ENCODE data around the gene CYP4F12.
A peak's percentile ranks its signal among the peaks of the same experiment; 100 is the strongest.

CYP4F12 gene

DNA sequence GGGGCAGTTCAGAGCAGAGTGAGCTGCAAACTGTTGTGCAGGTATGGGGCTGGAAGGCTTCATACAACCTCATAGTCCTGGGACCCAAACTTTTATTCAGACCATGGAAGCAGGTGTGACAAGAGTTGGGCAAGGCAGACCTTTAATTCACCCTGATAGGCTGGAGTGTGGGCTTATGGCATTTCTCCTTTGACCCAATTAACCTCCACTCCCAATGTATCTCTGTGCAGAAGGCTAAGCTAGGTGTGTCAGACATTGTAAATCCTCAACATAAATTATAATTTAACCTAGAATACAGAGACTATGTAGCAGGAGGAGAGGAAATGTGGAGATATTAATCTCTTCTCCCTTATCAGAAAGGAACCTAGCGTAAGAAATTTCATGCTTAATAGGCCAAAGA lies 42.8 kb downstream of the CYP4F12 start:
- no peaks in the 10 kb centered on the region for H3K36me3 ChIP-seq (ENCODE audit: insufficient read depth, insufficient read length, low read length)
- no peaks in the 10 kb centered on the region for H3K9me3 ChIP-seq (ENCODE audit: insufficient read depth, low read length)
- no peaks in the 10 kb centered on the region for H3K4me1 ChIP-seq (ENCODE audit: insufficient read depth, insufficient read length)
- H3K27me3 ChIP-seq (ENCODE audit: insufficient read depth, insufficient read length), result peaks cover 33% of the 10 kb centered on the region
- H3K9ac ChIP-seq (ENCODE audit: insufficient read length, low read depth), result no peak overlapping the region
- TF ChIP-seq SUZ12 (IDR thresholded peaks at IDR 0.05; ENCODE audit: extremely low read depth, insufficient read depth, insufficient read length) (no peak), YY1 (IDR thresholded peaks at IDR 0.05; ENCODE audit: insufficient read depth, insufficient read length) (no peak), ZNF274 (IDR thresholded peaks at IDR 0.05; ENCODE audit: low read depth, low read length) (no peak)
- H3K4me3 ChIP-seq (ENCODE audit: insufficient read length, low read depth), result no peak overlapping the region
- DNase-seq (ENCODE audit: low read depth, low spot score), result no peak

DNA sequence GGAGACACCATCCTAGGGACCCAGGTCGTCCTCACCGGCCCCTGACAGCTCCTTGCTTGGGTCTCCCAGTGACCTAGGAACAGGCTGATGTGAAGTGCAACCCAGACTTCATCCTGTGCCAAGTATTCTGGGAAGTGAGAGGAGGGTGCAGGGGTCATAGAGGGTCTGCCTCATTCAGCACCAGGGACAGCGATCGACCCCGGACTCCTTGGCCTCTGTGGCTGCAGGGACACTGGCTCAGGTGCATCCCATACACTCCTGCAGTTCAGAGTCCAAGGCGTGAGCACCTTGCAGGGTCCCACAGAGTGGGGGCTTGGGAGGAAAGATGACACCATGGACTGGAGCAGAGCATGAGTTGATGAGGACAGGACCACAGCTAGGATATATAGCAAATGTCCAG lies 44.9 kb downstream of the CYP4F12 start:
- H3K9ac ChIP-seq (ENCODE audit: insufficient read length, low read depth), result no peak overlapping the region
- H3K4me1 ChIP-seq (ENCODE audit: insufficient read depth, insufficient read length), result no peaks in the 10 kb centered on the region
- H3K36me3 ChIP-seq (ENCODE audit: insufficient read depth, insufficient read length, low read length), result no peaks in the 10 kb centered on the region
- no peaks in the 10 kb centered on the region for H3K9me3 ChIP-seq (ENCODE audit: insufficient read depth, low read length)
- peaks cover 40% of the 10 kb centered on the region for H3K27me3 ChIP-seq (ENCODE audit: insufficient read depth, insufficient read length)
- no peak for DNase-seq (ENCODE audit: low read depth, low spot score)
- H3K4me3 ChIP-seq (ENCODE audit: insufficient read length, low read depth), result no peak overlapping the region
- TF ChIP-seq YY1 (IDR thresholded peaks at IDR 0.05; ENCODE audit: insufficient read depth, insufficient read length) (no peak), ZNF274 (IDR thresholded peaks at IDR 0.05; ENCODE audit: low read depth, low read length) (no peak), SUZ12 (IDR thresholded peaks at IDR 0.05; ENCODE audit: extremely low read depth, insufficient read depth, insufficient read length) (no peak)

DNA sequence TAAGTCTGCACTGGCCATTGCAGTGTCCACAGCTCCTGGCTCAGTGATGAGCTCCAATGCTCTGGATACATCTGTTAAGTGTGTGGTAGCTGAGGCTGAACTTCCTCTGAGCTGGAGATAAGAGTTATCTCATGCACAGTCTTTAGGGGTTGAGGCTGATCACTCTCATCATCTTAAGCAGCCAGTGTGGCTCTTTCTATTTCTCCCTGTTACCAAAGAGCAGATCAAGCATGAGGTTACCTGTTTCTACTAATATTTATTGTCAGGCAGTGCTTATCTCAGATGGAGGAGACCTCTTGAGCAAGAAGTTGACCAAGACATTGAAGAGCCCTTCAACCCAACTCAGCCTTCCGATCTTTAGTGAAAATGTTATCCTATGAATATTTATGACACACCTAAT lies 48.4 kb downstream of the CYP4F12 start:
- H3K36me3 ChIP-seq (ENCODE audit: insufficient read depth, insufficient read length, low read length), result no peaks in the 10 kb centered on the region
- no peak overlapping the region for H3K4me3 ChIP-seq (ENCODE audit: insufficient read length, low read depth)
- H3K9ac ChIP-seq (ENCODE audit: insufficient read length, low read depth), result no peak overlapping the region
- TF ChIP-seq SUZ12 (IDR thresholded peaks at IDR 0.05; ENCODE audit: extremely low read depth, insufficient read depth, insufficient read length), result no peak
- TF ChIP-seq ZNF274 (IDR thresholded peaks at IDR 0.05; ENCODE audit: low read depth, low read length), result no peak
- TF ChIP-seq YY1 (IDR thresholded peaks at IDR 0.05; ENCODE audit: insufficient read depth, insufficient read length), result no peak
- DNase-seq (ENCODE audit: low read depth, low spot score), result no peak
- H3K27me3 ChIP-seq (ENCODE audit: insufficient read depth, insufficient read length), result peaks cover 26% of the 10 kb centered on the region
- H3K4me1 ChIP-seq (ENCODE audit: insufficient read depth, insufficient read length), result no peaks in the 10 kb centered on the region
- no peaks in the 10 kb centered on the region for H3K9me3 ChIP-seq (ENCODE audit: insufficient read depth, low read length)

DNA sequence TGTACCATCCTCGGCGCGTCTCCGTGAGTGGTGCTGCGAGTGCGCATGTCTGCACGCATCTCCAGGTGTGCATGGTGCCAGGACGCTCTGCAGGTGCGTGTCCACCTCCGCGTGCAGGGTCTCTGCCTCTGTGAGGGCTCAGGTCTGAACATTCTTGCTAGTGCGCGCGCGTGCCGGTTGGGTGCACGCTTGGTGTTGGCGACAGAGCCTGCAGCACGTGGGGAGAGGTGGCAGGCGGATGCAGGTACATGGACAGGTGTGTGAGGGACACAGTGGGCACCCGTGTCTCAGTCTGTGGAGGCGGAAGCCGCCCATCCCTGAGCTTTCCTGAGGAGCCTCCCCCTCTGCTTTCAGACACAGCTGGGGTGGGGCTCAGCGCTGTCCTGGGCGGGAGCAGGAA lies 50.1 kb downstream of the CYP4F12 start:
- DNase-seq (ENCODE audit: low read depth, low spot score), result no peak
- TF ChIP-seq YY1 (IDR thresholded peaks at IDR 0.05; ENCODE audit: insufficient read depth, insufficient read length) (no peak), SUZ12 (IDR thresholded peaks at IDR 0.05; ENCODE audit: extremely low read depth, insufficient read depth, insufficient read length) (no peak), ZNF274 (IDR thresholded peaks at IDR 0.05; ENCODE audit: low read depth, low read length) (no peak)
- no peak overlapping the region for H3K4me3 ChIP-seq (ENCODE audit: insufficient read length, low read depth)
- H3K36me3 ChIP-seq (ENCODE audit: insufficient read depth, insufficient read length, low read length), result no peaks in the 10 kb centered on the region
- peaks cover 17% of the 10 kb centered on the region for H3K27me3 ChIP-seq (ENCODE audit: insufficient read depth, insufficient read length)
- no peaks in the 10 kb centered on the region for H3K9me3 ChIP-seq (ENCODE audit: insufficient read depth, low read length)
- no peaks in the 10 kb centered on the region for H3K4me1 ChIP-seq (ENCODE audit: insufficient read depth, insufficient read length)
- H3K9ac ChIP-seq (ENCODE audit: insufficient read length, low read depth), result no peak overlapping the region

DNA sequence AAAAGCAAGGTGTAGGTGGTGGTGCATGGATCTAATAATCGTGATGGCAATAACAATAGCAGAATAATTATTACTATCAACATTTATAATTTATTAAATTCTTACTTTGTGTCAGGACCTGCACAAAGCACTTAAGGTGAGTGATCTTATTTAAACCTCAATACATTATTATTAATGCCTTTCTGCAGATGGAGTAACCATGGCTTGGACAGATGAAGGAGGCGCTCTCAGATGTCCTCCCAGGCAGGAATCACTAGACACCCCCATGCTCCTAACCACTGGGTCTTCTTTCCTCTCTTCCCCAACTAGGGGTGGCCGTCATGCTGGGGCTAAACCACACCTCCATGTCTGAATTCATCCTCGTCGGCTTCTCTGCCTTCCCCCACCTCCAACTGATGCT lies 54.8 kb downstream of the CYP4F12 start, which contains the start of gene OR10H2:
OR10H2 (plus strand) TSS at position 301 of the 400 bp plus-strand sequence; CDS start at position 321, 20 bp downstream.
- peak within 1 kb of the TSS; percentile 2 for H3K9ac ChIP-seq (ENCODE audit: insufficient read length, low read depth)
- no peak for DNase-seq (ENCODE audit: low read depth, low spot score)
- H3K9me3 ChIP-seq (ENCODE audit: insufficient read depth, low read length), result peaks cover 8% of the 10 kb centered on the region
- H3K27me3 ChIP-seq (ENCODE audit: insufficient read depth, insufficient read length), result peaks cover 4% of the 10 kb centered on the region
- H3K4me3 ChIP-seq (ENCODE audit: insufficient read length, low read depth), result no peak within 1 kb of the TSS
- H3K36me3 ChIP-seq (ENCODE audit: insufficient read depth, insufficient read length, low read length), result no peaks in the 10 kb centered on the region
- no peaks in the 10 kb centered on the region for H3K4me1 ChIP-seq (ENCODE audit: insufficient read depth, insufficient read length)
- TF ChIP-seq YY1 (IDR thresholded peaks at IDR 0.05; ENCODE audit: insufficient read depth, insufficient read length) (no peak), SUZ12 (IDR thresholded peaks at IDR 0.05; ENCODE audit: extremely low read depth, insufficient read depth, insufficient read length) (no peak), ZNF274 (IDR thresholded peaks at IDR 0.05; ENCODE audit: low read depth, low read length) (no peak)

DNA sequence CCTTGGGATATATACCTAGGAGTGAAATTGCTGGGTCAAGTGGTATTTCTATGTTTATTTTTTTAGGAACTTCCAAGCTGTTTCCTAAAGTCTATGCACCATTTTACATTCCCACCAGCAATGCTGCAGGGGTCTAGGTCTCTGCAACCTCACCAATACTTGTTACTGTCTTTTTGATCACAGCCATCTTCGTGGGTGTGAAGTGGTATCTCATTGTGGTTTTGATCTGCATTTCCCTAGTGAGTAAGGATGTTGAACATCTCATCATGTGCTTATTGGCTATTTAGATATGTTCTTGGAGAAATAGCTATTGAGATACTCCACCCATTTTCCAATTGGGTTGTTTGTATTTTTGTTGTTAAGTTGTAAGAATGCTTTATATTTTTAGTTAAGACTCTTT lies 57.7 kb downstream of the CYP4F12 start:
- peaks cover 8% of the 10 kb centered on the region for H3K9me3 ChIP-seq (ENCODE audit: insufficient read depth, low read length)
- no peak overlapping the region for H3K4me3 ChIP-seq (ENCODE audit: insufficient read length, low read depth)
- no peak overlapping the region for H3K9ac ChIP-seq (ENCODE audit: insufficient read length, low read depth)
- H3K4me1 ChIP-seq (ENCODE audit: insufficient read depth, insufficient read length), result no peaks in the 10 kb centered on the region
- H3K36me3 ChIP-seq (ENCODE audit: insufficient read depth, insufficient read length, low read length), result no peaks in the 10 kb centered on the region
- no peak for DNase-seq (ENCODE audit: low read depth, low spot score)
- H3K27me3 ChIP-seq (ENCODE audit: insufficient read depth, insufficient read length), result no peaks in the 10 kb centered on the region
- TF ChIP-seq ZNF274 (IDR thresholded peaks at IDR 0.05; ENCODE audit: low read depth, low read length), result no peak
- TF ChIP-seq SUZ12 (IDR thresholded peaks at IDR 0.05; ENCODE audit: extremely low read depth, insufficient read depth, insufficient read length), result no peak
- no peak for TF ChIP-seq YY1 (IDR thresholded peaks at IDR 0.05; ENCODE audit: insufficient read depth, insufficient read length)

DNA sequence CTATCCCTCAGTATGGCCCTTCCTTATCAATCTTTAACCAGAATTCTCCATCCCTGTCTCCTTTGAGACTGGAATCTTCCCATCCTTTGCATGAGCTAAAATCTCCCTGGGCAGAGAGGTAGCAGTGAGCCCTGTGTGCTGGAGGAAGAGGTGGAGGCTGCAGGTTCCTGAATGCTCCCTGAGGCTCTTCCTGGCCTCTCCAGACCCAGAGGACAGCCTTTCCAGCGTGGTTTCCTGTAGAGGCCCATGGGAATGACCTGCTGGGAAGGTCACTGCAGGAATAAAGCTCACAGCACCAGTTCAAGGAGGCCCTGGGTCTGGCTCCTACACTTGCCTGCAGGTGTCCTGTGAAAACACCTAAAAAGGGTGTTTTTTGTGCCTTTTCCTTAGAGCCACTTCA lies 59.5 kb downstream of the CYP4F12 start:
- H3K9ac ChIP-seq (ENCODE audit: insufficient read length, low read depth), result no peak overlapping the region
- TF ChIP-seq ZNF274 (IDR thresholded peaks at IDR 0.05; ENCODE audit: low read depth, low read length) (no peak), YY1 (IDR thresholded peaks at IDR 0.05; ENCODE audit: insufficient read depth, insufficient read length) (no peak), SUZ12 (IDR thresholded peaks at IDR 0.05; ENCODE audit: extremely low read depth, insufficient read depth, insufficient read length) (no peak)
- H3K9me3 ChIP-seq (ENCODE audit: insufficient read depth, low read length), result peaks cover 8% of the 10 kb centered on the region
- H3K27me3 ChIP-seq (ENCODE audit: insufficient read depth, insufficient read length), result no peaks in the 10 kb centered on the region
- H3K4me3 ChIP-seq (ENCODE audit: insufficient read length, low read depth), result no peak overlapping the region
- no peaks in the 10 kb centered on the region for H3K4me1 ChIP-seq (ENCODE audit: insufficient read depth, insufficient read length)
- H3K36me3 ChIP-seq (ENCODE audit: insufficient read depth, insufficient read length, low read length), result no peaks in the 10 kb centered on the region
- DNase-seq (ENCODE audit: low read depth, low spot score), result no peak

All from NT2/D1 (cell line).